AG04449 (cell line): ENCODE results near the gene DCAF4L1.

Experiments used
- CTCF ChIA-PET: fragments of 350-600 bp; formaldehyde crosslinking; extraction: SDS; loops from one replicate; lab custom pipeline; 2021; ENCODE audit warnings: antibody characterized with exemption; lab: Yijun Ruan, JAX
- POLR2A ChIA-PET: fragments of 400-600, 350-600 bp; formaldehyde crosslinking; extraction: SDS; loops from one replicate; lab custom pipeline; 2020; ENCODE audit warnings: antibody characterized with exemption, inconsistent platforms; lab: Yijun Ruan, JAX
- DNase-seq: peaks from one replicate; pipeline ENCODE4 v3.0.0-alpha.2; 2010; ENCODE audit warnings: low read depth, low spot score
- H3K4me3 ChIP-seq: 2 replicates; pipeline ENCODE4 v1.5.1; 2011; ENCODE audit warnings: low read depth, mild to moderate bottlenecking, control low read depth, low read length
- CTCF ChIP-seq: IDR thresholded peaks from one replicate; pipeline ENCODE4 v1.5.1; 2011; ENCODE audit warnings: mild to moderate bottlenecking, moderate library complexity, low read length, control low read depth, inconsistent platforms; ENCODE audit not compliant: insufficient read depth; ENCODE audit errors: missing control alignments

The DCAF4L1 gene

GRCh38 chr4:41981456-41981855 is at the start of gene DCAF4L1:
Gene DCAF4L1, plus strand, starts transcription at chr4:41981756. Its CDS starts 37 bp downstream, at chr4:41981793.
- POLR2A ChIA-PET, result no interaction called here
- CTCF ChIA-PET, result no interaction called here
- no peak within 1 kb of the TSS for H3K4me3 ChIP-seq
- no peak for TF ChIP-seq CTCF
- DNase-seq, result no peak

- no peak for TF ChIP-seq CTCF
- ChIA-PET POLR2A (no interaction called here), CTCF (no interaction called here)
- no peak for DNase-seq
- no peak overlapping the region for H3K4me3 ChIP-seq
Measured at GRCh38 chr4:41932988-41933387, 48.6 kb upstream of the DCAF4L1 start.

GRCh38 chr4:41933997-41934503 is 47.5 kb upstream of the DCAF4L1 start:
- POLR2A ChIA-PET, result interaction anchor here (1.6 kb wide), 1 partner anchor 56 kb away, joined by 6 read pairs; the partner anchor contains the start of gene SLC30A9
- CTCF ChIA-PET, result no interaction called here
- H3K4me3 ChIP-seq, result no peak overlapping the region
- no peak for TF ChIP-seq CTCF
- no peak for DNase-seq

GRCh38 chr4:41934514-41934900 is 47.0 kb upstream of the DCAF4L1 start:
- CTCF ChIA-PET, result interaction anchor here (0.9 kb wide), 1 partner anchor 44 kb away, joined by 4 read pairs; no protein-coding TSS in a partner anchor
- peak overlapping the region; percentile 93 for H3K4me3 ChIP-seq
- POLR2A ChIA-PET, result interaction anchor here (1.6 kb wide), 1 partner anchor 56 kb away, joined by 6 read pairs; the partner anchor contains the start of gene SLC30A9
- DNase-seq, result no peak
- TF ChIP-seq CTCF, result no peak

- TF ChIP-seq CTCF, result peak; percentile 28
- H3K4me3 ChIP-seq, result peak within 1 kb of the TSS; percentile 93
- ChIA-PET CTCF (interaction anchor here (0.9 to 1.6 kb wide), 4 partner anchors 12 to 55 kb away, joined by 3 to 4 read pairs (median 4); partner anchors contain the start of gene SLC30A9), POLR2A (interaction anchor here (0.6 to 1.6 kb wide), 2 partner anchors 55 to 679 kb away, joined by 3 to 6 read pairs; partner anchors contain the start of genes SLC30A9 and UCHL1)
- peak; percentile 9 for DNase-seq
Measured at GRCh38 chr4:41934901-41935651, 46.5 kb upstream of the DCAF4L1 start, which contains the start of gene TMEM33. Gene TMEM33, plus strand, starts transcription at chr4:41935429. Its CDS starts 56 bp downstream, at chr4:41935485.

GRCh38 chr4:41935652-41936021 is 45.9 kb upstream of the DCAF4L1 start:
- ChIA-PET POLR2A (interaction anchor here (0.6 to 1.6 kb wide), 2 partner anchors 55 to 679 kb away, joined by 3 to 6 read pairs; partner anchors contain the start of genes SLC30A9 and UCHL1), CTCF (interaction anchor here (0.9 to 1.6 kb wide), 3 partner anchors 12 to 54 kb away, joined by 3 to 4 read pairs (median 3); partner anchors contain the start of gene SLC30A9)
- no peak for TF ChIP-seq CTCF
- no peak for DNase-seq
- peak overlapping the region; percentile 93 for H3K4me3 ChIP-seq
